Kidney glomerular epithelial cell (primary cell): ENCODE measurements around the gene ATP1A2.

Experiments
- DNase-seq: peaks from one replicate; lab custom pipeline; 2025; lab: John Stamatoyannopoulos, UW

The ATP1A2 gene

GRCh38 chr1:160171980-160172379 is 56.4 kb downstream of the ATP1A2 start:
- DNase-seq = no peak

GRCh38 chr1:160177231-160177630 is 61.7 kb downstream of the ATP1A2 start:
- DNase-seq = no peak

- no peak for DNase-seq
These were observed 62.1 kb downstream of the ATP1A2 start for GRCh38 chr1:160177667-160178066.

- no peak for DNase-seq
These were observed 63.2 kb downstream of the ATP1A2 start for GRCh38 chr1:160178731-160179130.

GRCh38 chr1:160179336-160179735 is 63.8 kb downstream of the ATP1A2 start:
- no peak for DNase-seq

GRCh38 chr1:160186246-160186645 is 70.7 kb downstream of the ATP1A2 start:
- DNase-seq = no peak

- DNase-seq = no peak
These were observed 71.2 kb downstream of the ATP1A2 start for GRCh38 chr1:160186729-160187128.

GRCh38 chr1:160187407-160187806 is 71.8 kb downstream of the ATP1A2 start:
- no peak for DNase-seq

GRCh38 chr1:160188341-160188740 is 72.8 kb downstream of the ATP1A2 start:
- no peak for DNase-seq

GRCh38 chr1:160189649-160190625 is 74.4 kb downstream of the ATP1A2 start, which contains the start of gene CASQ1:
Gene CASQ1, plus strand, starts transcription at chr1:160190575. Its CDS starts 177 bp downstream, at chr1:160190752.
- DNase-seq = no peak

GRCh38 chr1:160191756-160192155 is 76.2 kb downstream of the ATP1A2 start:
- no peak for DNase-seq

GRCh38 chr1:160192234-160192633 is 76.7 kb downstream of the ATP1A2 start:
- no peak for DNase-seq
